Skeletal muscle cell (primary cell): ENCODE results near the gene SLC30A9.

Experiments used
- DNase-seq: peaks from one replicate; pipeline ENCODE4 v3.0.0-alpha.2; 2010; ENCODE audit warnings: low read depth
- H3K4me3 ChIP-seq: 2 replicates; pipeline ENCODE4 v1.5.1; 2011; ENCODE audit warnings: low read depth, mild to moderate bottlenecking, control low read depth, low read length, moderate library complexity

Gene SLC30A9

GRCh38 chr4:41990365-41991111 is at the start of gene SLC30A9:
Gene SLC30A9, plus strand, starts transcription at chr4:41990530. Its CDS starts 122 bp downstream, at chr4:41990652.
- H3K4me3 ChIP-seq: peak within 1 kb of the TSS; percentile 94
- peak; percentile 78 for DNase-seq

GRCh38 chr4:41940834-41941233 is 49.5 kb upstream of the SLC30A9 start:
- no peak for DNase-seq
- no peak overlapping the region for H3K4me3 ChIP-seq

GRCh38 chr4:41943506-41943905 is 46.8 kb upstream of the SLC30A9 start:
- H3K4me3 ChIP-seq: no peak overlapping the region
- no peak for DNase-seq

- DNase-seq: no peak
- no peak overlapping the region for H3K4me3 ChIP-seq
Measured at GRCh38 chr4:41944089-41944488, 46.2 kb upstream of the SLC30A9 start.

- no peak for DNase-seq
- H3K4me3 ChIP-seq: no peak overlapping the region
Measured at GRCh38 chr4:41949531-41949930, 40.8 kb upstream of the SLC30A9 start.

- no peak for DNase-seq
- no peak overlapping the region for H3K4me3 ChIP-seq
Measured at GRCh38 chr4:41957634-41958033, 32.7 kb upstream of the SLC30A9 start.

- H3K4me3 ChIP-seq: no peak overlapping the region
- no peak for DNase-seq
Measured at GRCh38 chr4:41963105-41963504, 27.2 kb upstream of the SLC30A9 start.

- H3K4me3 ChIP-seq: no peak overlapping the region
- DNase-seq: no peak
Measured at GRCh38 chr4:41964401-41964800, 25.9 kb upstream of the SLC30A9 start.

- H3K4me3 ChIP-seq: no peak overlapping the region
- no peak for DNase-seq
Measured at GRCh38 chr4:41967392-41967791, 22.9 kb upstream of the SLC30A9 start.

GRCh38 chr4:41969671-41970070 is 20.7 kb upstream of the SLC30A9 start:
- H3K4me3 ChIP-seq: no peak overlapping the region
- DNase-seq: no peak

- H3K4me3 ChIP-seq: no peak overlapping the region
Measured at GRCh38 chr4:41975341-41975740, 15.0 kb upstream of the SLC30A9 start.

GRCh38 chr4:41976775-41977516 is 13.4 kb upstream of the SLC30A9 start:
- H3K4me3 ChIP-seq: no peak overlapping the region
- DNase-seq: no peak

More at GRCh38 chr4:41975341-41975740, 15.0 kb upstream of the SLC30A9 start:
- DNase-seq: no peak

- H3K4me3 ChIP-seq: no peak overlapping the region
- DNase-seq: peak; percentile 14
Measured at GRCh38 chr4:41977709-41978108, 12.6 kb upstream of the SLC30A9 start.

GRCh38 chr4:41981456-41981855 is 8.9 kb upstream of the SLC30A9 start, which contains the start of gene DCAF4L1:
Gene DCAF4L1, plus strand, starts transcription at chr4:41981756. Its CDS starts 37 bp downstream, at chr4:41981793.
- DNase-seq: no peak
- no peak within 1 kb of the TSS for H3K4me3 ChIP-seq

GRCh38 chr4:41982716-41983115 is 7.6 kb upstream of the SLC30A9 start:
- H3K4me3 ChIP-seq: no peak overlapping the region
- no peak for DNase-seq

GRCh38 chr4:41985151-41985550 is 5.2 kb upstream of the SLC30A9 start:
- DNase-seq: no peak
- H3K4me3 ChIP-seq: no peak overlapping the region

- no peak for DNase-seq
- H3K4me3 ChIP-seq: peak overlapping the region; percentile 94
Measured at GRCh38 chr4:41989994-41990364, 351 bp upstream of the SLC30A9 start.

- DNase-seq: no peak
- H3K4me3 ChIP-seq: no peak overlapping the region
Measured at GRCh38 chr4:41991916-41992767, 1.8 kb downstream of the SLC30A9 start.

- DNase-seq: no peak
- H3K4me3 ChIP-seq: no peak overlapping the region
Measured at GRCh38 chr4:41992967-41993857, 2.9 kb downstream of the SLC30A9 start.
